PC-9 (cell line): ENCODE data around the gene ATP2B2. TPM values are rescaled to one million over a fixed set of nuclear protein-coding genes. Genes with fewer than 3 reads are reported as not detected.

Experiments used
- BruUV-seq: library from RNA; stranded (reverse); fragments of 400-500 nt; replicated peaks from 2 replicates; lab custom pipeline; 2021; lab: Mats Ljungman, UMichigan
- CTCF ChIA-PET: fragments of 300-600 bp; sonication (Branson Sonifier 250); formaldehyde crosslinking; loops from one replicate; lab custom pipeline; 2022; ENCODE audit warnings: antibody characterized with exemption; lab: Charles Lee
- POLR2A ChIA-PET: fragments of 300-600 bp; sonication (Branson Sonifier 250); formaldehyde crosslinking; loops from one replicate; lab custom pipeline; 2022; ENCODE audit warnings: antibody characterized with exemption; ENCODE audit not compliant: unreplicated experiment; lab: Charles Lee
- DNase-seq, 2 experiments: peaks; one replicate each; pipeline versions ENCODE4 v3.0.0 to v3.0.0-alpha.2; 2015 to 2022; ENCODE audit warnings: mixed read lengths in 1 of 2
- H2AFZ ChIP-seq: fragments of 200-600 bp; sonication (generic); 2 replicates; pipeline ENCODE4 v1.8.1; 2017; ENCODE audit warnings: antibody characterized with exemption
- H3F3A ChIP-seq: fragments of 200-600 bp; sonication (generic); 2 replicates; pipeline ENCODE4 v1.8.1; 2017; ENCODE audit warnings: antibody characterized with exemption, mild to moderate bottlenecking, low read depth; ENCODE audit not compliant: insufficient read depth
- H3K27ac ChIP-seq: fragments of 200-600 bp; sonication (generic); 2 replicates; pipeline ENCODE4 v1.6.1; 2016; ENCODE audit warnings: mixed run types
- H3K27me3 ChIP-seq: fragments of 200-600 bp; sonication (generic); 2 replicates; pipeline ENCODE4 v1.6.1; 2016; ENCODE audit warnings: low read depth, mixed run types; ENCODE audit not compliant: insufficient read depth
- H3K36me3 ChIP-seq: fragments of 200-600 bp; sonication (generic); 2 replicates; pipeline ENCODE4 v1.6.1; 2016; ENCODE audit warnings: low read depth, mixed run types
- H3K4me1 ChIP-seq: fragments of 200-600 bp; sonication (generic); replicated peaks from 2 replicates; pipeline ENCODE4 v1.6.1; 2016; ENCODE audit warnings: mixed run types; ENCODE audit not compliant: insufficient read depth
- H3K4me2 ChIP-seq: fragments of 200-600 bp; sonication (generic); 2 replicates; pipeline ENCODE4 v1.6.1; 2017; ENCODE audit warnings: mixed run types
- H3K4me3 ChIP-seq: fragments of 200-600 bp; sonication (generic); 2 replicates; pipeline ENCODE4 v1.6.1; 2016; ENCODE audit warnings: mixed run types
- H3K79me2 ChIP-seq: fragments of 200-600 bp; sonication (generic); 2 replicates; pipeline ENCODE4 v1.6.1; 2017; ENCODE audit warnings: low read depth, mixed run types
- H3K9me2 ChIP-seq: fragments of 200-600 bp; sonication (generic); 2 replicates; pipeline ENCODE4 v1.8.1; 2017; ENCODE audit warnings: mild to moderate bottlenecking; ENCODE audit not compliant: insufficient read depth
- H3K9me3 ChIP-seq: fragments of 200-600 bp; sonication (generic); 2 replicates; pipeline ENCODE4 v1.8.1; 2016; ENCODE audit warnings: low read depth; ENCODE audit not compliant: insufficient read depth
- H4K20me1 ChIP-seq: fragments of 200-600 bp; sonication (generic); 2 replicates; pipeline ENCODE4 v1.8.1; 2017; ENCODE audit not compliant: insufficient read depth
- EZH2 ChIP-seq: fragments of 200-600 bp; sonication (generic); IDR thresholded peaks from 2 replicates; pipeline ENCODE4 v1.8.0; 2017; ENCODE audit warnings: antibody characterized with exemption, low read depth
- intact Hi-C: fragments of 100-400 bp; cut with micrococcal nuclease; formaldehyde crosslinking; loops from one replicate; pipeline ENCODE4 v1.10.0; 2022; ENCODE audit not compliant: unreplicated experiment
- total RNA-seq: library from RNA; stranded (reverse); gene quantifications from 2 replicates; pipeline ENCODE4 v1.2.3, GENCODE V29; 2021
- TF ChIP-seq, protein P1 (sequence below): fragments of 200-600 bp; sonication (generic); conservative IDR thresholded peaks from 2 replicates; pipeline ENCODE4 v1.6.1; 2017; ENCODE audit warnings: mixed run types, antibody characterized with exemption, mild to moderate bottlenecking, moderate library complexity

Gene ATP2B2
- total RNA-seq, 1 experiment from 2014 or later, result not detected

- no TSS peak for BruUV-seq
- no peaks in the 10 kb centered on the region for H4K20me1 ChIP-seq
- no peak for TF ChIP-seq EZH2
- no peak overlapping the region for H2AFZ ChIP-seq
- no peak for DNase-seq
- H3K79me2 ChIP-seq, result no peaks in the 10 kb centered on the region
- H3K27me3 ChIP-seq, result peaks cover 75% of the 10 kb centered on the region
- no peaks in the 10 kb centered on the region for H3K4me1 ChIP-seq
- ChIA-PET POLR2A (no interaction called here), CTCF (interaction anchor here (0.7 kb wide), 1 partner anchor 9 kb away, joined by 3 read pairs; no protein-coding TSS in a partner anchor)
- intact Hi-C loops, result no loop called here
- no peaks in the 10 kb centered on the region for H3K36me3 ChIP-seq
- H3F3A ChIP-seq, result no peaks in the 10 kb centered on the region
- no peak overlapping the region for H3K4me3 ChIP-seq
- H3K27ac ChIP-seq, result no peak overlapping the region
- H3K9me3 ChIP-seq, result no peaks in the 10 kb centered on the region
- no peak overlapping the region for H3K4me2 ChIP-seq
- H3K9me2 ChIP-seq, result no peaks in the 10 kb centered on the region
These were observed 69.5 kb downstream of the ATP2B2 start for GRCh38 chr3:10435850-10436249.

DNA sequence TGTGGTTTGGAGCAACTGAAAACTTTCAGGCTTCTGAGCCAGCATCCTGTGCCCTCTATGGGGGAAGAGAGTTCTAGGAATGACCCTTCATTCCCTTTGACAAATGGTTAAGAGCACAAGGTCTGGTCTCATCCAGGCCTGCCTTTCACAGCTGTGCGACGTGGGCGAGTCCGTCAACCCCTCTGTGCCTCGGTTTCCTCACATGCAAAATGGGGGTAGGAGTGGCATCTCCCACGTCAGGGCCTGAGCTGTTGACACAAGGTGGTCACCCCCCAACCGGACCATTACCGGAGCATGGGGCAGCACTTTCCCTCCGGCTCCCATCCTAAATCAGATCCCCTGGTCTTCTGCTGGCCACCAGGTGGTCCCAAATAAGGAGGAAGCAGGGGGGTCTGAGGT, 70.4 kb downstream of the ATP2B2 start:
- Histone ChIP-seq H3K4me1 (no peaks in the 10 kb centered on the region), H3K9me3 (no peaks in the 10 kb centered on the region), H3K27me3 (peaks cover 76% of the 10 kb centered on the region), H3F3A (no peaks in the 10 kb centered on the region), H4K20me1 (no peaks in the 10 kb centered on the region), H2AFZ (no peak overlapping the region), H3K36me3 (no peaks in the 10 kb centered on the region), H3K4me3 (no peak overlapping the region), H3K4me2 (no peak overlapping the region), H3K27ac (no peak overlapping the region), H3K79me2 (no peaks in the 10 kb centered on the region), H3K9me2 (no peaks in the 10 kb centered on the region)
- ChIA-PET CTCF (no interaction called here), POLR2A (no interaction called here)
- no TSS peak for BruUV-seq
- intact Hi-C loops, result no loop called here
- no peak for TF ChIP-seq EZH2
- TF ChIP-seq, protein P1, sequence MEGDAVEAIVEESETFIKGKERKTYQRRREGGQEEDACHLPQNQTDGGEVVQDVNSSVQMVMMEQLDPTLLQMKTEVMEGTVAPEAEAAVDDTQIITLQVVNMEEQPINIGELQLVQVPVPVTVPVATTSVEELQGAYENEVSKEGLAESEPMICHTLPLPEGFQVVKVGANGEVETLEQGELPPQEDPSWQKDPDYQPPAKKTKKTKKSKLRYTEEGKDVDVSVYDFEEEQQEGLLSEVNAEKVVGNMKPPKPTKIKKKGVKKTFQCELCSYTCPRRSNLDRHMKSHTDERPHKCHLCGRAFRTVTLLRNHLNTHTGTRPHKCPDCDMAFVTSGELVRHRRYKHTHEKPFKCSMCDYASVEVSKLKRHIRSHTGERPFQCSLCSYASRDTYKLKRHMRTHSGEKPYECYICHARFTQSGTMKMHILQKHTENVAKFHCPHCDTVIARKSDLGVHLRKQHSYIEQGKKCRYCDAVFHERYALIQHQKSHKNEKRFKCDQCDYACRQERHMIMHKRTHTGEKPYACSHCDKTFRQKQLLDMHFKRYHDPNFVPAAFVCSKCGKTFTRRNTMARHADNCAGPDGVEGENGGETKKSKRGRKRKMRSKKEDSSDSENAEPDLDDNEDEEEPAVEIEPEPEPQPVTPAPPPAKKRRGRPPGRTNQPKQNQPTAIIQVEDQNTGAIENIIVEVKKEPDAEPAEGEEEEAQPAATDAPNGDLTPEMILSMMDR, result no peak
- DNase-seq, result no peak

DNA sequence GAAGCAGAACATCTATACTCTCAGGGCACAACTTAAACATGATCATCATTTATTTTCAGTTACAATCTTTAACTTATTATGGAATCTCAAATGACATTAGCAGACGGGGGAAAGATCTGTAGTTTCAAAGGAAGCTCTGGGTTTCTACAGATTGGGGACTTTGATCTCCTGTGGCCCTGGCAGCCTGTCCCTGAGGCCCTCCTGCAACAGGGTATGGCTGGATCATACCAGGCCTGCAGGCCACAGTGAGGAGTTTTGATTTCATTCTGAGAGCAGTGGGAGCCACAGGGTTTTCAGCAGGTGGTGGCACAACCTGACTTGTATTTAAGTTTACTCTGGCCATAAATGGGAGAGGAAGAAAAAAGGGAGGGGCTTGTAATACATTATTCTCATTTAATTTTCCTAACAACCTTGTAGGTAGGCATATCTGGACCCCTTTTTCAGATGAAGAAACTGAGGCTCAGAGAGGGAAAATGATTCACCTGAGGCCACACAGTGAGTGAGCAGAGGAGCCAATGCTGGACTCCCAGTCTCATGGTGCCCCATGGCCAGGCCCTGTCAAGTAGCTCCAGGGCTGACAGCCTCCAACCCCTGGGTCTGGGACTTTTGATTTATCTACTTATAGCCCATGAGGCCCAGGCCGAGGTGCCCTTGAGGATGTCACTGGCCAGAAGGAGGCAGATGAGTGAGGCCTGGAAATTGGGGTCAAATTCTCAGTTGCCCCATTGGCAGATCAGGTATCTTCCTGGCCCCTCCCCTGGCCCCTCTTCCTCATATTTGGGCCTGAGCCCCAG, 71.0 kb downstream of the ATP2B2 start:
- TF ChIP-seq EZH2, result no peak
- TF ChIP-seq, protein P1, result no peak
- Histone ChIP-seq H3F3A (no peaks in the 10 kb centered on the region), H3K9me3 (no peaks in the 10 kb centered on the region), H3K4me2 (no peak overlapping the region), H2AFZ (no peak overlapping the region), H3K36me3 (no peaks in the 10 kb centered on the region), H3K27ac (no peak overlapping the region), H3K4me3 (no peak overlapping the region), H3K4me1 (no peaks in the 10 kb centered on the region), H3K27me3 (peaks cover 78% of the 10 kb centered on the region), H3K79me2 (no peaks in the 10 kb centered on the region), H4K20me1 (no peaks in the 10 kb centered on the region), H3K9me2 (no peaks in the 10 kb centered on the region)
- no peak for DNase-seq
- intact Hi-C loops, result no loop called here
- ChIA-PET CTCF (interaction anchor here (0.5 to 0.8 kb wide), 2 partner anchors 934 to 1636 kb away, joined by 3 to 4 read pairs; no protein-coding TSS in a partner anchor), POLR2A (no interaction called here)
- no TSS peak for BruUV-seq
